Measurements from ENCODE around the gene DPYD.

DNA sequence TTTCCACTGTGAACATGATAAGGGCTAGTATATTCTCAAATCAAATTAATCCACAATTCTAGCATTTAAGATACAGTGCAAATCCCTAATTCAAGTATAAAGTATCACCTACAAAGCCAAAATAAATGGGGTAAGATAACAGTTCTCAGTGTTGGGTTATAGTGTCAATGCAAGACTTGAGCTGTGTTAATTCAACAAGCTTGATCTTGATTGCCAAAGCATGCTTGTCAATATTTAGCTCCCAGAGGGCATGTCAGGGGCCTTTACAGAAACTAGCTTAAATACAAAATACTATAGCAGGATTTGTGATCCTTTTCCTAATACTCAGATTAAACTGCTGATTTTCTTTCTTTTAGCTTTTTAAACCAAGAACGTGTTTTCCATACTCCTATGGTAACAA, 658.0 kb downstream of the DPYD start:
- TF ChIP-seq CTCF (IDR thresholded peaks at IDR 0.05) (no peak), POLR2A (IDR thresholded peaks at IDR 0.05) (no peak)
